Measurements from ENCODE around the gene TCL1A. TPM values are rescaled to one million over a fixed set of nuclear protein-coding genes. Genes with fewer than 3 reads are reported as not detected.

Gene TCL1A
- total RNA-seq, 1 donor from 2014 or later = not detected

DNA sequence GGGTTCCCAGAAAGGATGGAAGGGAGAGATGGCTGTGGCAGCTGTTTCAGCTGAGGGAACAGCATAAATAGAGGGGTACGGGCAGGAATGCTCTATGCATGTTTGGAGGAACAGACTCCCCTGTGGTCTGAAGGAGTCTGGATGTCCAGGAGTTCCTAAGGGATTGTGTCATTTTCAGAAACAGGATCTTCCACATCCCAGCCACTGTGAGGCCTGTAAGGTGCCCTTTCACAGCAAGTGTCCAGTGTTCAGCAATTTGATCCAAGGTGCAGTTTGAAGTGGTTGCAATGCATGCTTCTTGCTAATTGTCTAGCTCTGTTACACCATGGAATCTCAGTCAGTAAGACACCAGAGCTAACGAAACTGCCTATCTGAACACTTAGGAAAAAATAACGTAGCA, 46.7 kb upstream of the TCL1A start:
- H3K36me3 Mint-ChIP-seq (ENCODE audit: low read depth, unreplicated experiment) = no peaks in the 10 kb centered on the region
- Histone ChIP-seq H3K4me1 (ENCODE audit: insufficient read depth, low read length) (no peaks in the 10 kb centered on the region), H3K9ac (ENCODE audit: low read length) (no peak overlapping the region), H3K27me3 (ENCODE audit: insufficient read depth, low read length) (no peaks in the 10 kb centered on the region), H2AFZ (ENCODE audit: low read depth, low read length) (no peak overlapping the region), H3K9me3 (ENCODE audit: insufficient read depth, low read depth, low read length) (no peaks in the 10 kb centered on the region), H3K27ac (ENCODE audit: low read depth, low read length) (no peak overlapping the region), H3K79me2 (ENCODE audit: insufficient read depth, low read length) (no peaks in the 10 kb centered on the region), H3K36me3 (ENCODE audit: insufficient read depth, low read length) (no peaks in the 10 kb centered on the region), H3K4me2 (ENCODE audit: low read length) (no peak overlapping the region), H4K20me1 (ENCODE audit: insufficient read depth, low read length) (no peaks in the 10 kb centered on the region), H3K4me3 (ENCODE audit: insufficient read depth, low read depth, low read length) (no peak overlapping the region)
- no peak overlapping the region for H3K27ac Mint-ChIP-seq (ENCODE audit: unreplicated experiment)
- H3K27me3 Mint-ChIP-seq (ENCODE audit: low read depth, unreplicated experiment) = peaks cover 34% of the 10 kb centered on the region
- no peak overlapping the region for H3K4me3 Mint-ChIP-seq (ENCODE audit: unreplicated experiment)
- H3K4me1 Mint-ChIP-seq (ENCODE audit: low read depth, unreplicated experiment) = no peaks in the 10 kb centered on the region
- DNase-seq (ENCODE audit: low read depth) (no peak), FAIRE-seq (no peak)
- H3K9me3 Mint-ChIP-seq (ENCODE audit: unreplicated experiment) = peaks cover 5% of the 10 kb centered on the region
- no peak for TF ChIP-seq EZH2 (IDR thresholded peaks at IDR 0.05; ENCODE audit: insufficient read depth, low read length)
- TF ChIP-seq CTCF (IDR thresholded peaks at IDR 0.05; ENCODE audit: insufficient read depth, low read depth, low read length) = no peak

DNA sequence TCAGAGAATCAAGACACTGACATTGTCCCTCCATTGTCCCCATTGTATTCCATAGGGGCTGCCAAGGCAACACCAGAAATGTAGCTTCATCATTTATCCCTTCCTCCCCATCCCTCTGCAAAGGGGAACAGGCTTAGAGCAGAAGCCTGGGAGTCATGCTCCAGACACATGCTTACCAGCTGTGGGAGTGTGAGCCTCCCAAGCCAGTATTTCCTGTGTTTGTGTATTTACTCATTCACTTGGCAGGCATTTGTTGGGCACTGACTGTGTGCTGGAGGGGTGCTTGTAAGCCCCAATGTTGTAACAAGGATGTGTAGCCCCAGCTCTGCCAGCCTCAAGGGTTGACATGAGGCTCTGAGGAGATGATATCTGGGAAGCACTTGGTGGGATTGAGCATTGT, 46.0 kb upstream of the TCL1A start:
- H3K4me1 Mint-ChIP-seq (ENCODE audit: low read depth, unreplicated experiment) = no peaks in the 10 kb centered on the region
- no peaks in the 10 kb centered on the region for H3K79me2 ChIP-seq (ENCODE audit: insufficient read depth, low read length)
- H3K27me3 Mint-ChIP-seq (ENCODE audit: low read depth, unreplicated experiment) = peaks cover 34% of the 10 kb centered on the region
- no peak overlapping the region for H3K27ac ChIP-seq (ENCODE audit: low read depth, low read length)
- H3K4me3 ChIP-seq (ENCODE audit: insufficient read depth, low read depth, low read length) = no peak overlapping the region
- no peak overlapping the region for H3K9ac ChIP-seq (ENCODE audit: low read length)
- no peak for TF ChIP-seq CTCF (IDR thresholded peaks at IDR 0.05; ENCODE audit: insufficient read depth, low read depth, low read length)
- TF ChIP-seq EZH2 (IDR thresholded peaks at IDR 0.05; ENCODE audit: insufficient read depth, low read length) = no peak
- H2AFZ ChIP-seq (ENCODE audit: low read depth, low read length) = no peak overlapping the region
- no peak overlapping the region for H3K4me3 Mint-ChIP-seq (ENCODE audit: unreplicated experiment)
- DNase-seq (ENCODE audit: low read depth) (no peak), FAIRE-seq (no peak)
- H3K27me3 ChIP-seq (ENCODE audit: insufficient read depth, low read length) = no peaks in the 10 kb centered on the region
- no peaks in the 10 kb centered on the region for H3K36me3 ChIP-seq (ENCODE audit: insufficient read depth, low read length)
- no peak overlapping the region for H3K4me2 ChIP-seq (ENCODE audit: low read length)
- H3K9me3 ChIP-seq (ENCODE audit: insufficient read depth, low read depth, low read length) = no peaks in the 10 kb centered on the region
- H3K9me3 Mint-ChIP-seq (ENCODE audit: unreplicated experiment) = peaks cover 5% of the 10 kb centered on the region
- no peaks in the 10 kb centered on the region for H3K36me3 Mint-ChIP-seq (ENCODE audit: low read depth, unreplicated experiment)
- no peaks in the 10 kb centered on the region for H3K4me1 ChIP-seq (ENCODE audit: insufficient read depth, low read length)
- H4K20me1 ChIP-seq (ENCODE audit: insufficient read depth, low read length) = no peaks in the 10 kb centered on the region
- no peak overlapping the region for H3K27ac Mint-ChIP-seq (ENCODE audit: unreplicated experiment)

DNA sequence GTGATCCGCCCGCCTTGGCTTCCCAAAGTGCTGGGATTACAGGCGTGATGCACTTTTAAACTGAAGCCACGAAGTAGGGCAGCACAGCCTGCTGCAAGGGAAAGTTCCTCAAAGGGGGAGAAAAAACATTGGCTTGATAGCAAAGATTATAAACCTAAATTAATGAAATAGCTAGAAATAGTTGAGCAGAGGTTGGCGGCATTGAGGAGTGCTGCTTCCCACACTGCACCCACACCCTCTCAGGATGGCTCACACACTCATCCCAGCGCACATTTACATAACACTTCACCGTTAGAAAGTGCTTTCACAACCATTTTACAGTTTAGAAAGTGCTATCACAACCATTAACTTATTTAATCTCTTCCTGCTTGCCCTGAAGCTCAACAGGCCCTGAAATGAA, 44.4 kb upstream of the TCL1A start:
- H3K36me3 Mint-ChIP-seq (ENCODE audit: low read depth, unreplicated experiment) = no peaks in the 10 kb centered on the region
- Histone ChIP-seq H4K20me1 (ENCODE audit: insufficient read depth, low read length) (no peaks in the 10 kb centered on the region), H3K79me2 (ENCODE audit: insufficient read depth, low read length) (no peaks in the 10 kb centered on the region), H3K36me3 (ENCODE audit: insufficient read depth, low read length) (no peaks in the 10 kb centered on the region), H3K9me3 (ENCODE audit: insufficient read depth, low read depth, low read length) (no peaks in the 10 kb centered on the region), H3K9ac (ENCODE audit: low read length) (no peak overlapping the region), H2AFZ (ENCODE audit: low read depth, low read length) (no peak overlapping the region), H3K27ac (ENCODE audit: low read depth, low read length) (no peak overlapping the region), H3K27me3 (ENCODE audit: insufficient read depth, low read length) (no peaks in the 10 kb centered on the region), H3K4me2 (ENCODE audit: low read length) (no peak overlapping the region), H3K4me1 (ENCODE audit: insufficient read depth, low read length) (no peaks in the 10 kb centered on the region), H3K4me3 (ENCODE audit: insufficient read depth, low read depth, low read length) (no peak overlapping the region)
- no peaks in the 10 kb centered on the region for H3K4me1 Mint-ChIP-seq (ENCODE audit: low read depth, unreplicated experiment)
- no peak for TF ChIP-seq EZH2 (IDR thresholded peaks at IDR 0.05; ENCODE audit: insufficient read depth, low read length)
- TF ChIP-seq CTCF (IDR thresholded peaks at IDR 0.05; ENCODE audit: insufficient read depth, low read depth, low read length) = no peak
- H3K27ac Mint-ChIP-seq (ENCODE audit: unreplicated experiment) = no peak overlapping the region
- FAIRE-seq (no peak), DNase-seq (ENCODE audit: low read depth) (no peak)
- H3K9me3 Mint-ChIP-seq (ENCODE audit: unreplicated experiment) = peaks cover 2% of the 10 kb centered on the region
- peaks cover 37% of the 10 kb centered on the region for H3K27me3 Mint-ChIP-seq (ENCODE audit: low read depth, unreplicated experiment)
- no peak overlapping the region for H3K4me3 Mint-ChIP-seq (ENCODE audit: unreplicated experiment)

Data from astrocyte (in vitro differentiated cells and primary cell).